WERI-Rb-1 (cell line): ENCODE data around the gene AP5Z1.

Source experiments
- DNase-seq: peaks from one replicate; pipeline ENCODE4 v3.0.0-alpha.2; 2020
- H3K27ac ChIP-seq: fragments of 250-450 bp; sonication (Bioruptor Pico); 2 replicates; pipeline ENCODE4 v1.5.1; 2020; ENCODE audit warnings: mild to moderate bottlenecking, moderate library complexity
- H3K27me3 ChIP-seq: fragments of 250-450 bp; sonication (Bioruptor Pico); 2 replicates; pipeline ENCODE4 v1.5.1; 2021; ENCODE audit warnings: mild to moderate bottlenecking, low read depth, moderate library complexity; ENCODE audit not compliant: insufficient read depth, severe bottlenecking
- H3K36me3 ChIP-seq: fragments of 250-450 bp; sonication (Bioruptor Pico); 2 replicates; pipeline ENCODE4 v1.5.1; 2020; ENCODE audit warnings: mild to moderate bottlenecking, moderate library complexity
- H3K4me3 ChIP-seq: 2 replicates; pipeline ENCODE4 v1.5.1; 2011; ENCODE audit warnings: low read depth, mild to moderate bottlenecking, control low read depth, low read length
- H3K9me3 ChIP-seq: fragments of 250-450 bp; sonication (Bioruptor Pico); 2 replicates; pipeline ENCODE4 v1.5.1; 2021; ENCODE audit warnings: mild to moderate bottlenecking, moderate library complexity; ENCODE audit not compliant: severe bottlenecking
- TF ChIP-seq, protein P1 (sequence below): IDR thresholded peaks from 2 replicates; pipeline ENCODE4 v1.5.1; 2011; ENCODE audit warnings: low read depth, mild to moderate bottlenecking, control low read depth, inconsistent platforms, low read length

Gene AP5Z1

DNA sequence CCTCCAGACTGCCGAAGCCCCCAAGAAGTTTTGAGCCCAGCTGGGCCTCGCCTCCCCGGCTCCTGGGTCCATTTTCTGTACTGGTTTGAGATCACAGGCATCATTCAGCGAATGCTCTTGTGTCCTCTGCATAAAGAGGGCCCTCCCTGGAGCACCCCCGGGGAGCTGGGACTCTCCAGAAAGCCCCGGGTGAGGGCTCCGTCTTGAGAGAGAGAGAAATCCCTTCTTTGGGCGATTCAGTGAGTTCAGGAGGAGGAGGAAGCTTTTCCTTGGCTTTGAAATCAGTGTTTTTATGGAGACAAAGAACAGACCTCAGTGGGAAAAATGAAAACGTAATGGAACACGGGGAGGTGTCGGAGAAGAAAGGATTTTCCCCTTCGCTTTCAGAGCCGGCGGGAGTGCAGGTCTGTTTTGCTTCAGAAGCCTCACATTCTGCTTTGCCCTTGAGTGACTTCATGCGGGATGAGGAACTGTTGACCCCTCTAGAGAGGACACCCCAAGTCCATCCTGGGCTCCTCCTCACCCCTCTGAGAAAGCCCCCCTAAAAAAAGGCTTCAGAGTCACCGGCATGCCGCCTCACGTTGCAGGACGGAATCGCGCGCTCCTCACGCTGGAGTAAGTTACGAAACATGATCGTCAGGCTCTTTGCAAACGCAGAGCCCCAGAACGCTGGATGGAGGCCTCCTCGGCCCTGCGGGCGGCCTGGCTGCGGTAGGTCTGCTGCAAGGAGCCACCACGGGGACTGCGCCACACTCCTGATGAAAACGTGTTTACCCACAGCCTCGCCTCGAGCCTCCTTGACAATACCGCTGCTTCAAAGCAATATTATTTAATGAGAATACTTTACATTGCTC lies 8.5 kb upstream of the AP5Z1 start:
- DNase-seq, result no peak
- H3K36me3 ChIP-seq, result peaks cover 26% of the 10 kb centered on the region
- H3K27me3 ChIP-seq, result no peaks in the 10 kb centered on the region
- H3K4me3 ChIP-seq, result no peak overlapping the region
- no peaks in the 10 kb centered on the region for H3K9me3 ChIP-seq
- no peak overlapping the region for H3K27ac ChIP-seq
- TF ChIP-seq, protein P1, sequence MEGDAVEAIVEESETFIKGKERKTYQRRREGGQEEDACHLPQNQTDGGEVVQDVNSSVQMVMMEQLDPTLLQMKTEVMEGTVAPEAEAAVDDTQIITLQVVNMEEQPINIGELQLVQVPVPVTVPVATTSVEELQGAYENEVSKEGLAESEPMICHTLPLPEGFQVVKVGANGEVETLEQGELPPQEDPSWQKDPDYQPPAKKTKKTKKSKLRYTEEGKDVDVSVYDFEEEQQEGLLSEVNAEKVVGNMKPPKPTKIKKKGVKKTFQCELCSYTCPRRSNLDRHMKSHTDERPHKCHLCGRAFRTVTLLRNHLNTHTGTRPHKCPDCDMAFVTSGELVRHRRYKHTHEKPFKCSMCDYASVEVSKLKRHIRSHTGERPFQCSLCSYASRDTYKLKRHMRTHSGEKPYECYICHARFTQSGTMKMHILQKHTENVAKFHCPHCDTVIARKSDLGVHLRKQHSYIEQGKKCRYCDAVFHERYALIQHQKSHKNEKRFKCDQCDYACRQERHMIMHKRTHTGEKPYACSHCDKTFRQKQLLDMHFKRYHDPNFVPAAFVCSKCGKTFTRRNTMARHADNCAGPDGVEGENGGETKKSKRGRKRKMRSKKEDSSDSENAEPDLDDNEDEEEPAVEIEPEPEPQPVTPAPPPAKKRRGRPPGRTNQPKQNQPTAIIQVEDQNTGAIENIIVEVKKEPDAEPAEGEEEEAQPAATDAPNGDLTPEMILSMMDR, result no peak

DNA sequence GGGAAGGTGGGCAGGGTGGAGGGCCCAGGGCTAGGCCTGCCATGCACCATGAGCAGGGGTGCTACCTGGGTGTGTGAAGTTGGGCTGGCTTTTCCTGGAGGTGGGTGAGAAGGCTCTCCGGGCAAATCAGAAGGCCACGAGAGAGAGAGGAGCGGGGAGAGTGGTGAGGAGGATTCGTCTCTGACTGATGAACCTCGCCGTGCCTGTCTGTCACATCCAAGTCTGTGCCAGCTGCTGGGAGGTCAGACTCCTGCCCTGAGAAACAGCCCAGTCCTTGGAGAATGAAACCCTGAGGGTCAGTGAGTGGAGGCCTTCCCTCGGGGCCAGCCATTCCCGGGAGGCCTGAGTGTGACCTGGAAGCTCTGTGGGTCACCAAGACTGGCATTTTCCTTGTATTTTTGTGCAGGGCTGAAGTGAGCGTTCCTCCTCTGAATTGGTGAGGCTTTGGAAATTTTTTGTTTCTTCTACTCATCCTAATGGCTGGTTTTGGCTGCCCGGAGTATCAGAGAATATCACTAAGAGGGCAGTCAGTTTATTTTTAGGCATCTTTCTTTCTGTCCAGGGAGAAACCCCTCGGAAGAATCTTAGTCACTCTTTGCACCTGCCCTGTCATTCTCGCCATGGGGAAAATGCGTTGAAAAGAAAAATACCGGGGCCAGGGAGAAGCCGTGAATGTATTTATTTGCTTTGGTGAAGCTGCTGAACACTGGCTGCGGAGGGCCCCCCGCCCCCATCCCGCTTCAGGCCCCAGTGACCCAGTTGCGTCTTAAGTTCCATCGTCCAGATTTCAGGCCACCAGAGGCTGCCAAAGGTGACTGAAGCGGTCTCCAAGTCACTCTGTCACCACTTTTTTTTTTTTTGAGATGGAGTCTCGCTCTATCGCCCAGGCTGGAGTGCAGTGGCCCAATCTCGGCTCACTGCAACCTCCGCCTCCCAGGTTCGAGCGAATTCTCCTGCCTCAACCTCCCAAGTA lies 6.5 kb upstream of the AP5Z1 start:
- Histone ChIP-seq H3K9me3 (no peaks in the 10 kb centered on the region), H3K27me3 (no peaks in the 10 kb centered on the region), H3K27ac (no peak overlapping the region), H3K36me3 (peaks cover 8% of the 10 kb centered on the region), H3K4me3 (no peak overlapping the region)
- DNase-seq, result no peak
- TF ChIP-seq, protein P1, result no peak

DNA sequence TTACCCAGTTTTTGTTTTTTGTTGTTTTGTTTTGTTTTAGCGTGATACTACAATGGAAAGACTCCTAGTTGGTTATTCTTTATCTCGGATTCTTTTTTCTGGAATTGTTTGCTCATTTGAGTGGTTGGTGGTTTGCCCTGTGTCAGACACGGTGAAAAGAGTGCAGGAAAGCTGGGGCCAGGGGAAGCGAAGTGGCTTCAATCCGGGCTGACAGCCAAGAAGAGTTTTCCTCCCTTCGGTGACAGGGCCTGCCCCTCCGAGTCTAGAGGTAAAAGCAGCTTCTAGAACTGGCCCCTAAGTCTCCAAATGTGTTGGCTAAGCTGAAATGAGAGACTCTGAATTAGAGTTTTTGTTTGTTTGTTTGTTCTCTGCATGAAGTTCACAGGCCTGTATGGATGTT lies 5.7 kb upstream of the AP5Z1 start:
- no peaks in the 10 kb centered on the region for H3K27me3 ChIP-seq
- H3K4me3 ChIP-seq, result no peak overlapping the region
- peaks cover 4% of the 10 kb centered on the region for H3K36me3 ChIP-seq
- DNase-seq, result no peak
- H3K27ac ChIP-seq, result no peak overlapping the region
- H3K9me3 ChIP-seq, result no peaks in the 10 kb centered on the region
- TF ChIP-seq, protein P1, result no peak

DNA sequence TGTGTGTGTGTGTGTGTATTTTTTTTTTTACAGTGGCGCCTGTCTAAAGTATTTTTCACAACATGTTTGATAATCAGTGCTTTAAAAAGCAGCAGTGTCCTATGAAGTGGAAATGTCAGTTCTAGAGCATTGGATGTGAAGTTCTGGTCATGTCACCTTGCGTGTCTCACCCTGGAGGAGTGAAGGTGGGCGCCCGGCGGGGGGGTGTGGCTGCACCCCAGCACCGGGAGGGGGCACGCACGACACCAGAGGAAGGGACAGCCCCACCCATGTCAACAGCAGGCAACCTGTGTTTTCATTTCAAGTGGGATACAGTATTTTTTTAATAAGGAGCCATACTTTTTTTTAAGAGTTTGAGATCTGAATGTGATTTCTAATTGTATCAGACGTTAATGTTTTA lies 4.5 kb upstream of the AP5Z1 start:
- H3K4me3 ChIP-seq, result no peak overlapping the region

DNA sequence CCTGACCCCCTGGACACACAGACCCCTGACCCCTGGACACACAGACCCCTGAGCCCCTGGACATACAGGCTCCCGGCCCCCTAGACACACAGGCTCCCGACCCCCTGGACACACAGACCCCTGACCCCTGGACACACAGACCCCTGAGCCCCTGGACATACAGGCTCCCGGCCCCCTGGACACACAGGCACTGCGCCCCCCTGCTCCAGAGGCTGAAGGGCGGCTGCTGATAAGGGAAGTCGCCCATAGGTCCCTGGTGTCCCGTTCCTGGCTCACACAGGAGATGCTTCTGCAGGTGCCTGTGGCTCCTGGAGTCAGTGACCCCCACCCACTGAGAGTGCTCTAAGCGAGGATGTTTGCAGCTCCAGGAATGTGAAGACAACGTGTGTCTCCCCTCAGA lies 3.7 kb upstream of the AP5Z1 start:
- no peak for DNase-seq
- TF ChIP-seq, protein P1, result no peak
- Histone ChIP-seq H3K27me3 (no peaks in the 10 kb centered on the region), H3K27ac (no peak overlapping the region), H3K9me3 (no peaks in the 10 kb centered on the region), H3K4me3 (no peak overlapping the region), H3K36me3 (no peaks in the 10 kb centered on the region; the same call in none of the 2 replicates)

More for the DNA sequence above, 4.5 kb upstream of the AP5Z1 start:
- TF ChIP-seq, protein P1, result no peak
- Histone ChIP-seq H3K27ac (no peak overlapping the region), H3K9me3 (no peaks in the 10 kb centered on the region), H3K27me3 (no peaks in the 10 kb centered on the region), H3K36me3 (peaks cover 1% of the 10 kb centered on the region)
- no peak for DNase-seq
